GM19351 (cell line): ENCODE measurements around the gene CHKA.

Source experiments
- ATAC-seq: cut with Tn5 transposase; IDR thresholded peaks from one replicate; pipeline ENCODE4 v1.9.1; 2021; ENCODE audit warnings: mild to moderate bottlenecking, moderate library complexity; ENCODE audit not compliant: unreplicated experiment

The CHKA gene

DNA sequence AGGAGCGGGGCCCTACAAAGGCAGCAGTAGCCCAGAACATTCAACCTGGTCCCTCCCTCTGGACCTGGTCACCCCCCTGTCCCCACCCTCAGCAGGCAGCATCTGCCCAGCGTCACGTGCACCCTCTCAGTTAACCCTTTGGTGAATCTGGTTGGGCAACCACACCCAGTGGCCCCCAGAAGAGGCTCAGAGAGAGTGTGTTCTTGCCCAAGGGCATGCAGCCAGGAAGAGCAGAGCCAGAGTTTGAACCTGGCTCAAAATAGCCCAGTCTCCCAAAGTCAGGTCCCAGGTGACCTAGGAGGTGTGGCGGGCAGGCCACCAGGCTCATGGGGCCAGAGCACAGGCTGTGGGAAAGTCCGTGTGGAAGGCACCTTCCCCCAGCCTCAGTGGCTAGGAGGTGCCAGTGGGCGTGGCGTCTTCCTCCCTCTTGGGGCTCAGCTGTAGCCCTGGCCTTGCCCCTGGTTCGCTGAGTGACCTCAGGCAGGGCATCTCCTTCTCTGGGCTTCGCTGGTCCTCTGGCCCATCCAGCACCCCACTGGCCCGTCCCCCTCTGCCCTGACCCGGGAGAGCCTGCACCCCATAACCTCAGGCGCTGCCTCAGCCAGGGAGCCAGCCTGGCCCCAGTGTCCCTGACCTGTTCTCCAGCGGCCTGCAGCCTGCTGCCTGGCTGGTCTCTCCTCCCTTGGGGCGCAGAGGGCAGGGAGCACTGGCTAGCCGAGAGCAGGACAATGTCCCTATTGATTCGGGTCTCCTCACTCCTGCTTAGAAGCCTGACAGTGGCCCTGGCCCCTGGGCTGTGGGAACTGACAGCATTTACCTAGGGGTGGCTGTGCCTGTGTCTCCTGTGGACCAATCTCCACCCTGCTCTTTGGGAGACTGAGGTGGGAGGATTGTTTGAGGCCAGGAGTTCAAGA, 104.0 kb downstream of the CHKA start:
- ATAC-seq = no peak

DNA sequence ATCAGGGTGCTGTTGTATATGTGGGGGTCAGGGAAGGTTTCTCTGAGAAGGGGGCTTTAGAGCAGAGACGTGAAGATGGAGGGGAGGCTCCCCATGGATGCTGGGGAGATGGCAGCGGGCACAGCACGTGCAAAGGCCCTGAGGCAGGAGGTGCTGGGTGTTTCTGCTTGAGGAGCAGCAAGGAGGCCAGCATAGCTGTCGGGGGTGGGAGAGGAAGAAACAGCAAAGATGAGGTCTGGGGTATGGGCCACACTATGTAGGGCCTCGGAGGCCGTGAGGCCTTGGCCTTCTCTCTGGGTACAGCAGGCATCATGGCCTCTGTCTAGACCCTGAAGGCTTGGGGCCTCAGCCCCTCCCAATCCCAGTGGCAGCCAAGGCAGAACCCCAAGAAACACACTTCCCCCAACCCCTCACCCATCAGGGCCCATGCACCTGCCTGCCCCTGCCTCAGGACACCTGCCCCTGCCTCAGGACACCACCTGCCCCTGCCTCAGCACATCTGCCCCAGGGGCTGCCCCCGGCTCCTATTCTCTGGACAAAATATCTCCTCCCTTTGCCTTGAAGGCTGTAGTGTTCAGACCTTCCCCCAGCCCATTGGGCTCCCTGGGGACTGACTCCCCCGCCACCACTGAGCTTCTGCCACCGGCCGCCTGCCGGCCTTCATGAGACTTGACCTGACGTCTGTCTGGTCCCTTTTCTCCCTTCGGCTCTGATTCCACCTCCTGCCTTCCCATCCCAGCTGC, 104.9 kb downstream of the CHKA start:
- ATAC-seq = no peak

DNA sequence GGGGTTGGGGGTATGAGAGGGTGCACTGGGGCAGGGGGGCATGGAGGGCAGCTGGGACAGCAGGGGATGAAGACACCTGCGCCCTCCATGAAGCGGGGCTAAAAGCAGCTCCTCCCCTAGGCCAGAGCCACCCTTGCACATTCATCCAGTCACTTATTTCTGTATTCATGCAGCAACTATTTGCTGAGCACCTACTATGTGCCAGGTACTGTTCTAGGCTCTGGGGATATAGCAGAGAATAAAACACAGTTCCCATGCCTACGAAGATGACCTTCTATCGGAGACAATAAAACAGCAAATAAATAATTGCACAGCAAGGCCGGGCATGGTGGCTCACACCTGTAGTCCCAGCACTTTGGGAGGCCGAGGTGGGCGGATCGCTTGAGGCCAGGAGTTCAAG, 105.7 kb downstream of the CHKA start:
- no peak for ATAC-seq

DNA sequence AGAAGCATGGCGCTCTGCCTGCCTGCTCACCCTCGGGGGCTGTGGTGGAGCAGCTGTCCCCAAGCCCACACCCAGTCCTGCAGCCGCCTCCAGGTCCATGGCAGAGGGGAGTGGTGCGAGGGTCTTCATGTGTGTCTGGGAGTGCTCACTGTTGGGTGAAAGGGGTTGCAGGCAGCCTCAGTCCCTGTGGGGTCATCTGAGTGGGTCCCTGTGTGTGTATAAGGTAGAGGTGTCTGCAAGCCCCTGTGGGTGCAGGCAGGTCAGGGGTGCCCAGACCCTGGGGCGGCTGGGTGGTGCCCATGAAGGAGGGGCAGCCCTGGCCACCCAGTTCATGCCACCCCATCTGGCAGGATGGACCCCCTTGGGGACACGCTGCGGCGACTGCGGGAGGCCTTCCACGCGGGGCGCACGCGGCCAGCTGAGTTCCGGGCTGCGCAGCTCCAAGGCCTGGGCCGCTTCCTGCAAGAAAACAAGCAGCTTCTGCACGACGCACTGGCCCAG, 106.2 kb downstream of the CHKA start:
- no peak for ATAC-seq

DNA sequence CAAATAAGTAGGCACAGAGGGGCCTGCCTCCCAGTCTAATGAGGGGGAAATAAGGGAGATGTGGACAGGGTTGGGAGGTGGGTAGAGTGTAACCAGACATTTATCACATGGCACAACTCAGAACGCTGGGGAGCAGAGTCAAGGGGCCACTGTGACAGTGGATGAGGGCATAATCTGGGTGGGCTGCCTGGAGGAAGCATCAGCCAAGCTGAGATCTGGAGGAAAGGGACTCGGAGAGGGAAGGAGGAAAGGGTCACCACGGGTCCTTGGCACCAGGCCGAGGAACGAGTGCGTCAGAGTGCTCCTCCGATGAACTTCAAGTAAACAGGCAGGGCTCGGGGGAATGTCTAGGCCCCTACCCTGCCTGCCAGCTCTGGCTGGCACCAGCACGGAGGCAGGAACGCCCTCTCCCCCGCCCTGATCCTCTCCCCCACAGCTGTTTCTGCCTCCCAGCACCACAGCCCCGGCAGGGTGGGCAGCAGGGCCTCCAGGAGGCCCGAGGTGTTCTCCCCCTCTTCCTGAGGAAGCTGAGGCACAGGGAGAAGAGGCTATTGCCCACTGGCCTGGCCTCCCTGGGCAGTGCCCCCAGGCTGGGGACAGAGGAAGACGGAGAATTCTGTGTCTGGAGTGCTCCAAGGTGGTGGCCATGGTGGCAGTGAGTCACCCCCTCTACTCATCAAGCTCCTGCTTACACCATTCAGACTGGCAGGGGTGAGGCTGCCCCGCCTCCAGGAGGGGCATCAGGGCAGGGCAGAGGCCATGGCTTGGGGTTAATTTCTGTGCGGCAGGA, 106.8 kb downstream of the CHKA start:
- ATAC-seq = no peak

DNA sequence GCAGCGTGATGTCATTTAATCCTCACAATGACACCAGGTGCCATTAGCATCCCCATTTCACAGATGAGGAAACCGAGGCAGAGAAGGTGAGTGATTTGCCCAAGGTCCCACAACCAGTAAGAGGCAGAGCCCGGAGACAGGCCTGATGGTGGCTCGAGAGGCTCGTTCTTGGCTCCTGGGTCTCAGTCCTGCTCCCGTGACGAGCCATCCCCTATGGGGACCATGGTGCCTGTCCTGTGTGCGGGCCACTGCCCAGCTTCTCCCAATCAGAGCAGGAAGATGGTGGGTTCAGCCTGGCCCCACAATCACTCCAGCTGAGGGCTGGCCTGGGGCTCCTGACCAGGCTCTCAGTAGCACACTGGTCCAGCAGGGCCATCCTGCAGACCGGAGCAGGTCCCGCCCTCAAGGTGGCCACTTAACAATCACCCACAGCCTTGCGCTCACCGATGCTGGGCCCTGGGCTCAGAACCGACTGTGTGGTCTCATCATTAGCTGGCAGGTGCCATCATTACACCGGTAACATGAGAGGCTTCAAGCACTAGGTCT, 107.5 kb downstream of the CHKA start:
- ATAC-seq = no peak

DNA sequence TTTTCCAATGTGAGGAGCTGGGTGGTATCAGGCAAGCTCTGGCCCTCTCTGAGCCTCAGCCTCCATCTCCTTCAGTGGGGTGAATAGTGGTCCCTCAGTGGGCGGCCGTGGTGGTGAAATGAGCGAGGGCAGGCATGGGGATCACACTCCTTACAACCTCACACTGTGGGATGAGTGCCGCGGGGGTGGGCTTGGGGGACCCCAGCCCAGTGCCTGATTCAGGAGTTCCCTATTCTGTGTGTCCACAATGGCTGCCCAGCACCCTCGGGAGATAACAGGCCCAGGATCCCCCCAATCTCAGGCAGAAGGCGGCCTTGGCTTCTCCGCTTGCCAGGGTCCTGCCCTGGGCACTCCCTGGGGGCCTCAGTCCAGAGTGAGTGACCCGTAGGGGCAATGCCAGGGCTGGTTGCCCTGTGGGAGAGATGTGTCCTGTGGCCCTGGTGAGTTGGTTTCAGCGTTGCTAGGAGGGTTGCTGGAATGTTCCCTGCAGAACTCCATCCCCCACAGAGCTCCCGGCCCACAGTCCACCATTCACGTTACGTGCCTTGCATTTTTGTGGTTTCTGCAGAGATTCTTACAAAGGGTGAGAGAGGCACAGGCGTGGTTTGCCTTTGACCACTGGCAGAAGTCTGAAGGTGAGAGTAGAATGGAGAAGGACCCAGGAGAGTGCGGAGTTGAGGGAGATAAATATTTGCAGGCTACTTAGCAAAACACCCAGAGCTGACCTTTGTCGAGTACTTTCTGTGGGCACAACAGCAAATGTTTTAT, 108.2 kb downstream of the CHKA start:
- ATAC-seq = no peak

DNA sequence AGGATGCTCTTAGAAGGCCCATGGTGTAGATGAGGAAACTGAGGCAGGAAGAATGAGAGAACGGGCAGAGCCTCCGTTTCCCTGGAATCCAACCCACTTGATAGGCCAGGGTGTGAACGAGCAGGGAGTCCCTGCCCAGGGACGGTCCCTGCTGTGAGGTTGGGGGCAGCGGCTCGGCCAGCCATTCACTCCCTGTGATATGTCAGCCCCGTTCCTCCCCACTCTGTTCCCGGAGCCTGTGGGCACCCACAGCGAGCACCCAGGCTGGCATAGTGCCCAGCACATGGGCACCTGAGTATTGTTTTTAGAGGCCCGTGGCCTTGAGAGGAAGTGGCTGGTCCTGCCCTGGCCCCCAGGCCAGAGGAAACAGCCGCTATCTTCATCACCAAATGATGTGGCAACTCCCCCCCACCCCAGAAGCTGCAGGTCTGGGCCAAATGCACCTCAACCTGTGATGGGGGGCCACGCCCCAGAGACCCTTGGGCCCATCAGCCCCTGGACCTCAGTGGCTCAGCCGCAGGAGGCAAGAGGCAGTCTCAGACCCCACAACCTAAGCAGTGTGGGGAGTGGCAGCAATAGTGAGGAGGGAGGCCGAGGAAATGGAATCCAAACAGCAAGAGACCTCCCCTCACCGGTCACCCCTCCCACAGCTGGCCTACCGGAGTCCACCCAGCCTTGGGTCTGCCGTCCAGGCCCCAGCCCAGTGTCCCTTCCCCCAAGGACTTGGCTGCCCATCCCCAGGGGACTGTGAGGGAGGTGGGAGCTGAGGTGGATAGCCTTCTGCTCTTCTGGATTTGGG, 108.9 kb downstream of the CHKA start:
- no peak for ATAC-seq

DNA sequence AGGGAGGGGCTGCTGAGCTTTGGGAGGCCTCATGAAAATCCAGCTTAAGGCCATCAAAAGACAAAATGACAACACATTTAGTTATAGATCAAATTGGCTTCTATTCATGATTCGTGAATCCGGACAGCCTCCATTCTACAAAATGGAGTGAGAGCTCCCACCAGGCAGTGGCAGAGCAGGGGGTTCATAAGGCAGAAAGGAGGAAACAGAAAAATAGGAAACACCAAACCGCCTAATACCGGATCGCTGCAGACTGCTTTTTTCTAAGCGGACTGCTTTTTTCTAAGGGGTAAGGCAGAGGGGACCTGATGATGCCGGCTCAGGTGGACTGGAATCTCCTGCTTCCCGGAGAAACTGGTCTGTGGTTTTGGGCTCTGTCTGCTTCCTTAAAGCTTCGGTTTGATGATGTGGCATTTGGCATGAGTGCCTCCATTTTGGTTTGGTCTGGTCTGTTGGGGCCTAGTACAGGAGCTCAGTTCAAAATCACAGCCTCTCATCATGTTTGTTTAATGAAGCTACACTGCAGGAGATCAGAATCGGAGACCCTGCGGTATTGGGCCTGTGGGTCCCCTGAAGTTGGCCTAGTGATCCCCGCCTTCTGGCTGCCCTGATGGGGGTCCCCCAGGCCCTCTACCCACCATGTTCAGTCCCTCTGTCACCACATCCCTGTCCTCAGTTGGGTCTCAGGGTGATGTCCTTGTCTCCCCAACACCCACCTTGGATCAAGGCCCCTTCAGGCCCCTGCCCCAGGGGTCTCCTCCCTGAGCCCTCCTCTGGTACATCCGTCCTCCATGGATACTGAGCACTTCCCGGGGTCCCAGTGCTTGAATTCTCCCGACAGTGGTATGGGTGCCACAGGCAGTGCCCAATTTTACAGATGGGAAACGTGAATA, 109.9 kb downstream of the CHKA start:
- no peak for ATAC-seq

DNA sequence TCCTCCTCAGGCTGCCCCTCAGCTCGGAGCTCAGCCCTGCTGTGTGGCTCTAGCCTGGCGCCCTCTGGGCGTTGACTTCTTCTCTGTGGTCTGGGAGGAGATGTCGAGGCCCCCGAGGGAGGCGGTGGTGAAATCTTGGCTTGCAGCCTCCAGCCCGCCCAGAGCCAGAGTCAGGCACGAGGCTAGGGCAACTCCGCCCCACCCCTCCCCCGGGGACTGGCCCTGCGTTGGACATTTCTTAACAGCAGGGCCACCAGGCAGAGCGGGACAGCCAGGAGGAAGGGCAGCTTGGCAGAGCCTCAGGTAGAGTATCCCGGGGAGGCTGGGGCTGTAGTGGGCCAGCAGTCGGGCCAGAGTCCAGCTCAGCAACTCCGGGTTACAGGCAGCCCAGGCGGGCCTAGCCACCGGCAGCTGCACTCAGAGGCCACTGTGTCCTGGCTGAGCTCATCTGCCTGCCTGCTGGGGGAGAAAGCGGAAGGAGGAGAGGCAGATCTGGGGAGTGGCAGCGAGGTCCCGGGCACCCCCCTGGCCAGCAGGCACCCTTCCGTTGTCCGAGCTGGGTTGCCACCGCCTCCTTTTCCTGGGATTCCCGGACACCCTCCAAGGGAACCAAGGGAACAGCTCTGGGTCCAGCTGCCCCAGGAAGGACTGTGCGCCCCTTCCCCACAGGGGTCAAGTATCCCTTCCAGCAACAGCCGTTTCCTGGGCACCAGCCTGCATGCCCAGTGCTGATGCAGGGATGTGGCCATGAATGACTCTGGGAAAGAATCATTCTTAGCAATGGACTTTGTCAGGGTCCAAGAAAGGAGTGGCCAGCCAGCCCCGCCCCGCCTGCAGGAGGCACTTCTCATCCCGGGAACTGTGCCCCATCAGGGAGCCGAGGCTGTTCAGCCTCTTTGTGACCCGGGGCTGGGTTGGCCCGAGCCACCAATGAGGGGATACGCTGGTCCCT, 110.8 kb downstream of the CHKA start, which contains the start of gene ALDH3B1:
Gene ALDH3B1, plus strand, starts transcription at position 238 of the 952 bp plus-strand sequence. CDS start 4,971 bp downstream, outside the sequence.
- no peak for ATAC-seq

DNA sequence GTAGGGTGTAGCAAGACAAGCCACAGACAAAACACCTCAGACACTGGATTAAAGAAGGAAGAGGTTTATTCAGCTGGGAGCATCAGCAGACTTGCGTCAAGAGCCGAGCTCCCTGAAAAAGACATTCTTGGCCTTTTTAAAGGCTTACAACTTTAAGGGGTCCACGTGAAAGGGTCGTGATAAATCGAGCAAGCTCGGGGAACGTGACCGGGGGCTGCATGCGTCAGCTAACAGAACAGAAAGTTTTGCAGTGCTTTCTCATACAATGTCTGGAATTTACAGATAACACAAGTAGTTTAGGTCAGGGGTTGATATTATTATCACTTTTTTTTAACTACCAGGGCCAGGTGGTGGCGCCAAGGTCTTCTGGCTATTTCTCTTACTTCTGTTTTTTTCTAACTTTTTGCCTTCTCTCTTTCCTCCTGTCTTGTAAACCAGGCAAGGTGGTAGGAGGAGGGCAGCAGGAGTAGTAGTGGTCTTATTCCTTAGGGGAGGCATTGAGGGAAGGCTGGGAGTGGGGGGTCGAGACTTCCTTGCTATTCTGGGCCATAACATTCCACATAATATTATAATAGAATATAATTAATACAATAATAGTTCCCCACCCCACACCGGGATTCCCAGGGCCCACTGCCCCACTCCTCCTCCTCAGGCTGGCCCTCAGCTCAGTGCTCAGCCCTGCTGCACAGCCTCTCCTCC, 111.6 kb downstream of the CHKA start:
- ATAC-seq = no peak

DNA sequence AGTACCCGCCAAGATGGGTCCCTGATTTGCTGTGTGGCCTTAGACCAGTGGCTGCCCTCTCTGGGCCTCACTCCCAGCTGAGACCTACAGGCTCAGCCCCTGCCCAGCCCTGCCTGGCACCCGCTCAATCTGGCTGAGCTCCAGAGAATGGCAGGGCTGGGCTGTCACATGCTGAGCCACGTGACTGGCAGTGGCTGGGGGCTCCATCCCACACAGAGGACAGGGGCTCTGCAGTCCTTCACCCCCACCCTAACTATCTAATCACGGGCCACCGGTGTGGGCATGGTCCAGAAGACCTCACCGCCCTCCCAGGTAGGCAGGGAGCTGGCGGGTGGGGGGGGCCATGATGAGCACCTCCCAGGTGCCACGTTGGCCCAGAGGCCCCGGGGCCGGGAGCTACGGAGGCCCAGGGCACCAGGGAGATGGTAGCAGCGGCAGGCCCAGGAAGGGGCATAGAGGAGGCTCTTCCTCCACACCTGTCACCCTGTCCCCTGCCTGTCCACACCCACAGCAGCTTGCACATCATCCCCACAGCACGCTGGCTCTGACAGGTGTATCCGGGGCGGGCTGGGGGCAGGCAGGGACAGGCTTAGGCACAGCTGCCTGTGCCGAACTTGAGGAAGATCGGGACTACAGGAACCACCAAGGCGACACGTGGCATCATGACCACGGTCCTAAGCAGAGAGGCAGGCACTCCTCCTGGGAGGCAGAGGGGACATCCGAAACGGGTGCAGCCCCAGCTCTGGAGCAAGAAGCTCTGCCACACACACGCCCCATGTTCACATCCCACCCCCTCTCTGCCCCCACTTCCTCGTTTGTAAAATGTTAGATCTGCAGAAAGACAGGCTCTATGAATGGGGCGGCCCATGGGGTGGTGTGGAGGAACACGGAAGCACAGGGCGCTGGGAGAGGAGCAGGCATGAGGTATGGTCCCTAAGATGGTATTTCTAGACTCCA, 112.5 kb downstream of the CHKA start:
- ATAC-seq = no peak

DNA sequence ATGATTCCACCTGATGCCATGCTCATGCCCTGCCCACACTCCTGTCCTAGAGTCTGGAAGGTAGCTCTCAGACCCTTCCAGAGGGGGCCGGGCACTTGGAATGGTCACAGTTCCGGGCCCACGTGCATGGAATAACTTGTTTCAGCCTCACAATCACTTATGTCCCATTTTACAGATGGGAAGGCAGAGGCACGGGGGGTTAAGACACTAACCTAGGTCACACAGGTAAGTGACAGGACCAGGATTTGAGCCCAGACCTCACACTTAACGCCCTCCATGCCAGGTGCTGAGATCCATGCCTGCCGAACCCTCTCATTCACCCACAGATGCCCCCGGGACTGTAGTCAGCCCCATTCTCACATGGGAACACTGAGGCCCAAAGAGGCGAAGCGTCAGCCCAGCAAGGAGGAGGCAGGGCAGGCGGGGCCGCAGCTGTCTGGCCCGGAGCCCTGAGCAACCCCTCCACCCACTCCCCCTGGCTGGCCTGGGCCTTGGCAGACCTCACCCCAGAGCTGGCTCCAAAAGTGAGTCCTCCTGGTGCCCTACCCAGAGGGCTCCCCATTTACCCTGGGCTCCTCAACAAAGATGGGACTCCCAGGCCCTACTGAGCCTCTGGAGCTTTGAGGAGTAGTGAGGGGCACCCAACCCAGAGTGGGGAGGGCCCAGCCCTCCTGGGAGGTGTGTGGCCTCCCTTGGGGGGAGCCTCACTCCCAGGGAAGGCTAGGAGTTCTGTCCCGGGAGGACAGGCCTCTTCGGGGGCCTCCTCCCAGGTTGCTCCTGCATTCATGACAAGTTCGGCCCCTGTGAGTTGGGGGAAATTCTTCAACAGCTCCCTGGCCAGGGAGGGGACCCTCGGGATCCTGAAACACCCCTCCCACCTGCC, 113.4 kb downstream of the CHKA start:
- ATAC-seq = no peak

DNA sequence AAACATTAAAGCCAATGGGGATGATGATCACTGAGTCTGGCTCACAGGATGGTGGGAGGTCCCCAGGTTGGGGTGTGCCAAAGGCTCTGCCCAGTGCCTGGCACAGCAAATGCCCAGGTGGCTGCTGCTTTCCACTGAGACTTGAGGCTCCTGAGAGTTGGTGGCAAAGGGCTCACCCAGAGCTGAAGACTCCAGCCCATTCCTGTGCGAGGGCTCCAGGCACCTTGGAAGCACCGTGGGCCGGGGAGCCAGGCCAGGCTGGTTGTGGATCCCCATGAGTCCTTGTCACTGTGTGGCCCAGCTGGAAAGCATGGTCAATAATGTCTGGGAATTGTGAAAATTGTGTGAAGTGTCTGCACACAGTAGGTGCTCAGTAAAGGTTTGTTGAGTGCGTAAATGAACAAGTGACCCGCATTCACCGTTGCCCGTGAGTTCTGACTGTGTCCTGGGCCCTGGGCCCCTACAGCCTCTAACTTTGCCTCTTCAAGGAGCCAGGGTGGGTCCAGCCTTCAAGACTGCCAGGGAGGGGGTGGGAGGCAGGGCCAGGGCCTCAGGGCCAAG, 114.5 kb downstream of the CHKA start:
- ATAC-seq = no peak
